Gastrocnemius medialis (tissue), 4 donors: ENCODE measurements around the gene TMX4. TPM values are rescaled to one million over a fixed set of nuclear protein-coding genes. Genes with fewer than 3 reads are reported as not detected.
"Not testable (repeated sequence)": the region's sequence is repeated elsewhere in the genome, so short reads cannot be mapped to it uniquely, and the experiment has no call there.

Source experiments
- ATAC-seq, 2 donors: fragments of 150-250 bp; one replicate each; pipeline ENCODE4 v1.9.1; 2016
- DNase-seq, 2 donors: peaks; one replicate each; pipeline ENCODE4 v3.0.0-alpha.2; 2019
- H3K27ac ChIP-seq, 4 donors: fragments of 200-600 bp; sonication (generic); 1 replicate in 1 of 4; 2 replicates in 3 of 4; pipeline ENCODE4 v1.5.1; 2016 to 2018; ENCODE audit warnings: mild to moderate bottlenecking in 2 of 4, moderate library complexity in 1 of 4
- H3K27me3 ChIP-seq, 3 donors: fragments of 200-600 bp; sonication (generic) in 2 of 3; 1 replicate in 1 of 3; 2 replicates in 2 of 3; pipeline versions ENCODE4 v1.5.1 to v1.6.0; 2016 to 2019; ENCODE audit warnings: mild to moderate bottlenecking in 1 of 3, moderate library complexity in 1 of 3
- H3K36me3 ChIP-seq, 2 donors: fragments of 200-600 bp; sonication (generic) in 1 of 2; one replicate each; pipeline ENCODE4 v1.5.1; 2017 to 2018
- H3K4me1 ChIP-seq, 2 donors: fragments of 200-600 bp; sonication (generic) in 1 of 2; one replicate each; pipeline ENCODE4 v1.5.1; 2016 to 2017; ENCODE audit warnings: mild to moderate bottlenecking in 2 of 2
- H3K4me3 ChIP-seq, 4 donors: fragments of 200-600 bp; sonication (generic) in 3 of 4; 1 replicate in 1 of 4; 2 replicates in 3 of 4; pipeline ENCODE4 v1.5.1; 2016 to 2019; ENCODE audit warnings: mild to moderate bottlenecking in 2 of 4
- H3K9me3 ChIP-seq, 3 donors: fragments of 200-600 bp; sonication (generic) in 2 of 3; 1 replicate in 1 of 3; 2 replicates in 2 of 3; pipeline ENCODE4 v1.5.1; 2016 to 2019
- POLR2A ChIP-seq, 2 donors: fragments of 450-650 bp; IDR thresholded peaks; one replicate each; pipeline ENCODE4 v1.6.1; 2017; ENCODE audit warnings: antibody characterized with exemption in 2 of 2, mild to moderate bottlenecking in 2 of 2, moderate library complexity in 2 of 2
- in situ Hi-C, 4 donors: fragments of 200-750 bp; cut with MboI; loops; one replicate each; pipeline versions ENCODE4 v1.15.0 to v1.8.0; 2017; ENCODE audit warnings: low sequenced_read_pairs in 4 of 4
- intact Hi-C: fragments of 100-400 bp; cut with DNase I; formaldehyde crosslinking; loops from one replicate; pipeline ENCODE4 v1.15.1; 2023; ENCODE audit warnings: low total_unique reads
- total RNA-seq, 4 donors: library from RNA; depleted of rRNA; stranded (reverse); fragments of >200 nt; gene quantifications; one replicate each; pipeline versions ENCODE4 v1.1.0 to v1.2.3, GENCODE V29; 2016
- TF ChIP-seq, protein P1 (sequence below), 5 experiments: fragments of 450-650 bp in 3 of 5; fragments of 200-600 bp in 2 of 5; sonication (generic) in 2 of 5; IDR thresholded peaks in 4 of 5; conservative IDR thresholded peaks in 1 of 5; 1 replicate in 4 of 5; 2 replicates in 1 of 5; pipeline ENCODE4 v1.5.1; 2016 to 2019; ENCODE audit warnings: antibody characterized with exemption in 5 of 5, mild to moderate bottlenecking in 3 of 5, moderate library complexity in 3 of 5

TMX4 gene
- total RNA-seq, 4 donors from 2014 or later, result 43.6 to 65.3 (median 55.0) TPM

DNA sequence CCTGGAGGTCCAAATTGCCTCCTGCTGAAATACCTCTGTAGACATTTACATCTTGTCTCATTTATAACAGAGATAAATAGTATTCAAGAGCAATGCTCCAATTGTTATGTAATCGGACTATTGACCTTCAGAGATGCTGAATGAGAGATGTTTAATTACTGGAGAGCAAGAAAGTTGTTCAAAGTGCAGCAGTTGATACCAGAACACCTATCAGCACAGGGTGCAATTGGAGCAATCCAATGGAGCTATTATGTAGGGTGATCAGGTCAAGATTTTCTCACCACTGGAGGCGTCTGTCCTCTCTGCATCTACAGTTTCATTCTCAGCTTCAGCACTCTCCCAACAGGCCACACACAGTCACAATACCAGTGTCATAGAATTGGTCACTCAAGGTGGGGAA, 19.5 kb upstream of the TMX4 start:
- H3K4me3 ChIP-seq, result no peak overlapping the region
- no peak overlapping the region for H3K27ac ChIP-seq
- H3K27me3 ChIP-seq, result no peaks in the 10 kb centered on the region
- no peaks in the 10 kb centered on the region for H3K36me3 ChIP-seq
- DNase-seq (no peak), ATAC-seq (no peak)
- H3K9me3 ChIP-seq, result no peaks in the 10 kb centered on the region
- intact Hi-C loops (no loop called here), in situ Hi-C loops (loop anchor here in 1 of 4 donors (25.0 kb wide), 1 partner anchor 348 kb away; no protein-coding TSS in a partner anchor)
- no peaks in the 10 kb centered on the region for H3K4me1 ChIP-seq
- TF ChIP-seq, protein P1, sequence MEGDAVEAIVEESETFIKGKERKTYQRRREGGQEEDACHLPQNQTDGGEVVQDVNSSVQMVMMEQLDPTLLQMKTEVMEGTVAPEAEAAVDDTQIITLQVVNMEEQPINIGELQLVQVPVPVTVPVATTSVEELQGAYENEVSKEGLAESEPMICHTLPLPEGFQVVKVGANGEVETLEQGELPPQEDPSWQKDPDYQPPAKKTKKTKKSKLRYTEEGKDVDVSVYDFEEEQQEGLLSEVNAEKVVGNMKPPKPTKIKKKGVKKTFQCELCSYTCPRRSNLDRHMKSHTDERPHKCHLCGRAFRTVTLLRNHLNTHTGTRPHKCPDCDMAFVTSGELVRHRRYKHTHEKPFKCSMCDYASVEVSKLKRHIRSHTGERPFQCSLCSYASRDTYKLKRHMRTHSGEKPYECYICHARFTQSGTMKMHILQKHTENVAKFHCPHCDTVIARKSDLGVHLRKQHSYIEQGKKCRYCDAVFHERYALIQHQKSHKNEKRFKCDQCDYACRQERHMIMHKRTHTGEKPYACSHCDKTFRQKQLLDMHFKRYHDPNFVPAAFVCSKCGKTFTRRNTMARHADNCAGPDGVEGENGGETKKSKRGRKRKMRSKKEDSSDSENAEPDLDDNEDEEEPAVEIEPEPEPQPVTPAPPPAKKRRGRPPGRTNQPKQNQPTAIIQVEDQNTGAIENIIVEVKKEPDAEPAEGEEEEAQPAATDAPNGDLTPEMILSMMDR (IDR thresholded peaks at IDR 0.05 in 4 of 5, conservative IDR thresholded peaks at IDR 0.05 in 1 of 5), result no peak
- TF ChIP-seq POLR2A (IDR thresholded peaks at IDR 0.05), result no peak

DNA sequence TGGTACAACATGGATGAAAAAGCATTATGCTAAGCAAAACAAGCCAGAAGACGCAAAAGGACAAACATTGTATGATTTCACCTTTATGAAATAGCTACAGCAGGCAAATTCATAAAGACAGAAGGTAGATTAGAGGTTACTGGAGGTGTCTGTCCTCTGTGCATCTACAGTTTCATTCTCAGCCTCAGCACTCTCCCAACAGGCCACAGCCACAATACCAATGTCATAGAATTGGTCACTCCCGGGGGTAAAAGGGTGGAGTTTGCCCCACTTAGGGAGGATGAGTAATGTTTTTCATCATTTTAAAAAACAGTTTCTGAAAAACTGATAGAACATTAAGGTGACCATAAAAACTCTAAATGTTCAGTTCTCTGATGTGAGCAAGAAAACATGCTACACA, 17.2 kb upstream of the TMX4 start:
- intact Hi-C loops, result no loop called here
- in situ Hi-C loops, result loop anchor here in 1 of 4 donors (25.0 kb wide), 1 partner anchor 351 kb away; no protein-coding TSS in a partner anchor

DNA sequence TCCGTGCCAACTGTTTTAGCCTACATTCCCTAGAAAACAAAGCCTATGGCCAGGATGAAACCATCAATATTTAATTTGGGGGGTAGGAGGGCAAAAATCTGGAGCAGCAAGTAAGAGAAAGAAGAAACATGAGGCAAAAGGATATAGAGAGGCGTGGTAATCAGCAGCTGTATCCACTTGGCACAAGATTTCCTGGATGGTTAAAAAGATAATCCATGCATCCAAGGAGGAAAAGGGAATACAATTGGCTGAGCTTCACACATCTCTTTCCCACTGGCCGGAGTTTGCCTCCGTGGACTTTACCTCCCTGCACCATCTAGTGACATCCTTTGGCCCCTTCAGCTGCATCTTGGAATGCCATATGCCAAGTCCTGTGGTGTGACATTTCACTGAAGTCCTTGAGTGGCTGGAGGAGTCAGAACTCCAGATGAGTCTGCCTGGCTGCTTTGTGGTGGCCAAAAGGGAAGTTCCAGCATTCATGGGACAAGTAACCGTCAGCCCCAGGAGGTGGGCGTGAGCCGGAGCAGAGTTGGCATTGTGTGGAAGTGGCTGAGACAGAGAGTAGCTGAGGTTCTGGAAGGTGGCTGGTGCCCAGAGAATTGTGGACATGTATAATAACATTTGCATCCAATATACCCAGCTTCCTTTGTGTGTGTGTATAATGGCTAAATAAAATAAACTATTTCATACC, 13.7 kb upstream of the TMX4 start:
- H3K36me3 ChIP-seq, result no peaks in the 10 kb centered on the region
- intact Hi-C loops, result no loop called here
- H3K27ac ChIP-seq, result no peak overlapping the region
- no peaks in the 10 kb centered on the region for H3K27me3 ChIP-seq
- in situ Hi-C loops, result loop anchor here in 1 of 4 donors (25.0 kb wide), 1 partner anchor 354 kb away; no protein-coding TSS in a partner anchor
- TF ChIP-seq POLR2A (IDR thresholded peaks at IDR 0.05), result no peak
- TF ChIP-seq, protein P1 (IDR thresholded peaks at IDR 0.05 in 4 of 5, conservative IDR thresholded peaks at IDR 0.05 in 1 of 5), result no peak
- no peak overlapping the region for H3K4me3 ChIP-seq
- DNase-seq, result no peak
- no peak for ATAC-seq
- H3K9me3 ChIP-seq, result no peaks in the 10 kb centered on the region
- no peaks in the 10 kb centered on the region for H3K4me1 ChIP-seq

More for the DNA sequence above, 17.2 kb upstream of the TMX4 start:
- ATAC-seq (no peak), DNase-seq (no peak)
- no peaks in the 10 kb centered on the region for H3K4me1 ChIP-seq
- no peak overlapping the region for H3K27ac ChIP-seq
- no peaks in the 10 kb centered on the region for H3K36me3 ChIP-seq
- no peak for TF ChIP-seq POLR2A (IDR thresholded peaks at IDR 0.05)
- TF ChIP-seq, protein P1 (IDR thresholded peaks at IDR 0.05 in 4 of 5, conservative IDR thresholded peaks at IDR 0.05 in 1 of 5), result no peak
- H3K27me3 ChIP-seq, result no peaks in the 10 kb centered on the region
- H3K9me3 ChIP-seq, result no peaks in the 10 kb centered on the region
- H3K4me3 ChIP-seq, result no peak overlapping the region

DNA sequence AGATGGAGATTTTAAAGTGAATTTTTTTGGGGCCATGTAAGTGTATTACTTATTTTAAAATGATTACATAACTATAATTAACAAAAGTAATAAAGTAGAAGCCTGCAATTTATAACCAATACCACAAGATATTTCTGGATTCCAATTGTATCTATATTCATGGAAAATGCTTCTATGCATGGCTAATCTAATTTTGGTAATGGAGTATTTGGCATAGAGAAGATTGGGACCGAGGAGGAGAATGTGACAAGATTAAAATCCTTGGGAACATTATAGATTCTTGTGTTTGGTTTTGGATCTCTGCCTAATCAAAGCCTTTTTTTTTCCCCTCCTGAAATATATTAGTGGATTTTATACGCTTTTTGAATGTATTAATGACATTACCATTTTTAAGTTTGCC, 12.9 kb upstream of the TMX4 start:
- in situ Hi-C loops, result loop anchor here in 1 of 4 donors (25.0 kb wide), 1 partner anchor 355 kb away; no protein-coding TSS in a partner anchor
- DNase-seq, result no peak
- H3K4me1 ChIP-seq, result no peaks in the 10 kb centered on the region

DNA sequence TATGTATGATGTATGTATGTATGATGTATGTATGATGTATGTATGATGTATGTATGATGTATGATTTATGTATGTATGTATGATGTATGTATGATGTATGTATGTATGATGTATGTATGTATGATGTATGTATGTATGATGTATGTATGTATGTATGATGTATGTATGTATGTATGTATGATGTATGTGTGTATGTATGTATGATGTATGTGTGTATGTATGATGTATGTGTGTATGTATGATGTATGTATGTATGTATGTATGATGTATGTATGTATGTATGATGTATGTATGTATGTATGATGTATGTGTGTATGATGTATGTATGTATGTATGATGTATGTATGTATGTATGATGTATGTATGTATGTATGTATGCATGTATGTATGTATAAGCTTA, 12.0 kb upstream of the TMX4 start:
- DNase-seq, H3K27me3 ChIP-seq, H3K4me1 ChIP-seq, ATAC-seq, H3K4me3 ChIP-seq, H3K36me3 ChIP-seq, H3K9me3 ChIP-seq, intact Hi-C loops, H3K27ac ChIP-seq: not testable (repeated sequence)
- in situ Hi-C loops, result loop anchor here in 1 of 4 donors (25.0 kb wide), 1 partner anchor 356 kb away; no protein-coding TSS in a partner anchor

More for the DNA sequence above, 12.9 kb upstream of the TMX4 start:
- Histone ChIP-seq H3K36me3 (no peaks in the 10 kb centered on the region), H3K4me3 (no peak overlapping the region), H3K9me3 (no peaks in the 10 kb centered on the region), H3K27ac (no peak overlapping the region), H3K27me3 (no peaks in the 10 kb centered on the region)
- intact Hi-C loops, result no loop called here
- no peak for ATAC-seq
- no peak for TF ChIP-seq POLR2A (IDR thresholded peaks at IDR 0.05)
- TF ChIP-seq, protein P1 (IDR thresholded peaks at IDR 0.05 in 4 of 5, conservative IDR thresholded peaks at IDR 0.05 in 1 of 5), result no peak
